AG04450 (cell line): Measurements from ENCODE around the gene TMEM54. TPM values are rescaled to one million over a fixed set of nuclear protein-coding genes. Genes with fewer than 3 reads are reported as not detected.

Source experiments
- CTCF ChIA-PET: fragments of 300-600, 350-600 bp; formaldehyde crosslinking; extraction: SDS; loops from one replicate; lab custom pipeline; 2022; ENCODE audit warnings: antibody characterized with exemption, inconsistent platforms; lab: Charles Lee
- POLR2A ChIA-PET: fragments of 350-600 bp; formaldehyde crosslinking; extraction: SDS; loops from one replicate; lab custom pipeline; 2021; ENCODE audit warnings: antibody characterized with exemption, inconsistent platforms; lab: Yijun Ruan, JAX
- DNase-seq: peaks from one replicate; pipeline ENCODE4 v3.0.0-alpha.2; 2011; ENCODE audit warnings: low read depth, low spot score
- H3K27ac ChIP-seq: one replicate; pipeline ENCODE4 v1.5.1; 2012; ENCODE audit warnings: low read depth, low read length, control low read depth
- H3K27me3 ChIP-seq: one replicate; pipeline ENCODE4 v1.6.0; 2012; ENCODE audit warnings: low read length; ENCODE audit not compliant: control insufficient read depth, insufficient read depth
- H3K4me3 ChIP-seq: 2 replicates; pipeline ENCODE4 v1.5.1; 2011; ENCODE audit warnings: mild to moderate bottlenecking, low read depth, low read length, control low read depth
- H3K9me3 ChIP-seq: 2 replicates; pipeline ENCODE4 v1.5.1; 2012; ENCODE audit warnings: low read length; ENCODE audit not compliant: control insufficient read depth, insufficient read depth
- CTCF ChIP-seq: IDR thresholded peaks from 2 replicates; pipeline ENCODE4 v1.5.1; 2011; ENCODE audit warnings: low read depth, low read length, control low read depth, inconsistent platforms
- polyA plus RNA-seq: library from polyadenylated mRNA; depleted of rRNA; stranded (reverse); fragments of >200 nt; gene quantifications from 2 replicates; pipeline ENCODE4 v1.2.3, GENCODE V29; 2011

Gene TMEM54
- polyA plus RNA-seq, 1 experiment = 28.6 TPM

- H3K27ac ChIP-seq = no peak overlapping the region
- CTCF ChIA-PET = interaction anchor here (5.2 kb wide), 1 partner anchor 15 kb away, joined by 31 read pairs; no protein-coding TSS in a partner anchor
- no peak for DNase-seq
- POLR2A ChIA-PET = no interaction called here
- peaks cover 3% of the 10 kb centered on the region for H3K9me3 ChIP-seq
- H3K4me3 ChIP-seq = no peak overlapping the region
- H3K27me3 ChIP-seq = peaks cover 43% of the 10 kb centered on the region
- TF ChIP-seq CTCF = no peak
These were observed 10.0 kb downstream of the TMEM54 start for GRCh38 chr1:32891241-32891570.

GRCh38 chr1:32890516-32891240 is 10.5 kb downstream of the TMEM54 start:
- peaks cover 3% of the 10 kb centered on the region for H3K9me3 ChIP-seq
- DNase-seq = no peak
- no peak for TF ChIP-seq CTCF
- CTCF ChIA-PET = interaction anchor here (0.6 to 5.2 kb wide), 2 partner anchors 15 to 169 kb away, joined by 4 to 31 read pairs; no protein-coding TSS in a partner anchor
- POLR2A ChIA-PET = no interaction called here
- peaks cover 48% of the 10 kb centered on the region for H3K27me3 ChIP-seq
- no peak overlapping the region for H3K4me3 ChIP-seq
- no peak overlapping the region for H3K27ac ChIP-seq

- POLR2A ChIA-PET = no interaction called here
- no peak overlapping the region for H3K4me3 ChIP-seq
- H3K9me3 ChIP-seq = peaks cover 3% of the 10 kb centered on the region
- no peak for DNase-seq
- no peak for TF ChIP-seq CTCF
- peaks cover 56% of the 10 kb centered on the region for H3K27me3 ChIP-seq
- CTCF ChIA-PET = interaction anchor here (0.6 to 5.2 kb wide), 2 partner anchors 14 to 170 kb away, joined by 4 to 31 read pairs; no protein-coding TSS in a partner anchor
- H3K27ac ChIP-seq = no peak overlapping the region
These were observed 11.4 kb downstream of the TMEM54 start for GRCh38 chr1:32889731-32890278.

GRCh38 chr1:32888677-32889420 is 12.3 kb downstream of the TMEM54 start:
- no peak overlapping the region for H3K4me3 ChIP-seq
- POLR2A ChIA-PET = no interaction called here
- TF ChIP-seq CTCF = no peak
- no peak for DNase-seq
- CTCF ChIA-PET = interaction anchor here (1.3 kb wide), 1 partner anchor 16 kb away, joined by 3 read pairs; no protein-coding TSS in a partner anchor
- H3K9me3 ChIP-seq = peaks cover 3% of the 10 kb centered on the region
- peaks cover 65% of the 10 kb centered on the region for H3K27me3 ChIP-seq
- no peak overlapping the region for H3K27ac ChIP-seq

GRCh38 chr1:32888134-32888533 is 13.1 kb downstream of the TMEM54 start:
- ChIA-PET POLR2A (no interaction called here), CTCF (interaction anchor here (1.3 kb wide), 1 partner anchor 15 kb away, joined by 3 read pairs; no protein-coding TSS in a partner anchor)
- H3K27ac ChIP-seq = no peak overlapping the region
- no peak for DNase-seq
- peaks cover 3% of the 10 kb centered on the region for H3K9me3 ChIP-seq
- H3K4me3 ChIP-seq = no peak overlapping the region
- no peak for TF ChIP-seq CTCF
- H3K27me3 ChIP-seq = peaks cover 70% of the 10 kb centered on the region
